ENCODE measurements around the gene ASIP.
"Not testable (repeated sequence)": the region's sequence is repeated elsewhere in the genome, so short reads cannot be mapped to it uniquely, and the experiment has no call there.

- TF ChIP-seq EZH2 (IDR thresholded peaks at IDR 0.05; ENCODE audit: insufficient read depth, low read length) = not testable (repeated sequence)
- TF ChIP-seq, protein P1, sequence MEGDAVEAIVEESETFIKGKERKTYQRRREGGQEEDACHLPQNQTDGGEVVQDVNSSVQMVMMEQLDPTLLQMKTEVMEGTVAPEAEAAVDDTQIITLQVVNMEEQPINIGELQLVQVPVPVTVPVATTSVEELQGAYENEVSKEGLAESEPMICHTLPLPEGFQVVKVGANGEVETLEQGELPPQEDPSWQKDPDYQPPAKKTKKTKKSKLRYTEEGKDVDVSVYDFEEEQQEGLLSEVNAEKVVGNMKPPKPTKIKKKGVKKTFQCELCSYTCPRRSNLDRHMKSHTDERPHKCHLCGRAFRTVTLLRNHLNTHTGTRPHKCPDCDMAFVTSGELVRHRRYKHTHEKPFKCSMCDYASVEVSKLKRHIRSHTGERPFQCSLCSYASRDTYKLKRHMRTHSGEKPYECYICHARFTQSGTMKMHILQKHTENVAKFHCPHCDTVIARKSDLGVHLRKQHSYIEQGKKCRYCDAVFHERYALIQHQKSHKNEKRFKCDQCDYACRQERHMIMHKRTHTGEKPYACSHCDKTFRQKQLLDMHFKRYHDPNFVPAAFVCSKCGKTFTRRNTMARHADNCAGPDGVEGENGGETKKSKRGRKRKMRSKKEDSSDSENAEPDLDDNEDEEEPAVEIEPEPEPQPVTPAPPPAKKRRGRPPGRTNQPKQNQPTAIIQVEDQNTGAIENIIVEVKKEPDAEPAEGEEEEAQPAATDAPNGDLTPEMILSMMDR (IDR thresholded peaks at IDR 0.05; ENCODE audit: insufficient read depth, low read depth, low read length) = not testable (repeated sequence)
These were observed 17.0 kb upstream of the ASIP start for GRCh38 chr20:34224251-34224650.
